HCT116 (cell line): ENCODE measurements around the gene DNAJB13. TPM values are rescaled to one million over a fixed set of nuclear protein-coding genes. Genes with fewer than 3 reads are reported as not detected.

Experiments
- ATAC-seq: fragments of 200-7000 bp; cut with Tn5 transposase; 2 replicates; pipeline ENCODE4 v1.9.1; 2020; ENCODE audit warnings: mild to moderate bottlenecking, moderate library complexity
- BruUV-seq: library from RNA; stranded (reverse); fragments of 400-500 nt; replicated peaks from 2 replicates; lab custom pipeline; 2021; lab: Mats Ljungman, UMichigan
- CTCF ChIA-PET: fragments of 300-600 bp; sonication (Branson Sonifier 250); formaldehyde crosslinking; loops from one replicate; lab custom pipeline; 2021; ENCODE audit warnings: antibody characterized with exemption; lab: Charles Lee
- POLR2A ChIA-PET: fragments of 300-600, 350-600 bp; sonication (Branson Sonifier 250); formaldehyde crosslinking; loops from one replicate; lab custom pipeline; 2021; ENCODE audit warnings: antibody characterized with exemption; lab: Charles Lee
- RAD21 ChIA-PET, 2 experiments: fragments of 300-600 bp; sonication (Branson Sonifier 250); formaldehyde crosslinking; loops; one replicate each; lab custom pipeline; 2023; ENCODE audit warnings: low total read pairs in 2 of 2; ENCODE audit not compliant: uncharacterized antibody in 2 of 2, unreplicated experiment in 2 of 2, low non-redundant PET in 1 of 2; lab: Charles Lee
- DNase-seq: peaks from one replicate; pipeline ENCODE4 v3.0.0-alpha.2; 2010; ENCODE audit warnings: low read depth, low spot score
- H2AFZ ChIP-seq: fragments of 200-600 bp; shearing (Covaris generic), sonication (generic); 2 replicates; pipeline ENCODE4 v1.6.1; 2017; ENCODE audit warnings: low read depth, mixed run types, mixed read lengths, antibody characterized with exemption, low read length; ENCODE audit not compliant: poor library complexity, severe bottlenecking
- H3K27ac ChIP-seq: 2 replicates; pipeline ENCODE4 v1.5.1; 2012; ENCODE audit warnings: low read depth, low read length
- H3K27me3 ChIP-seq: fragments of 200-600 bp; sonication (generic); 2 replicates; pipeline ENCODE4 v1.6.1; 2016; ENCODE audit warnings: mixed run types, low read length, mixed read lengths; ENCODE audit not compliant: insufficient read depth
- H3K36me3 ChIP-seq, 2 experiments: fragments of 200-500 bp in 1 of 2; fragments of 200-600 bp in 1 of 2; sonication (Bioruptor generic) in 1 of 2; sonication (generic) in 1 of 2; 2 replicates each; pipeline versions ENCODE4 v1.5.1 to v1.6.1; 2014 to 2016; ENCODE audit warnings: low read length in 2 of 2, inconsistent platforms in 1 of 2, mixed read lengths in 1 of 2, mixed run types in 1 of 2; ENCODE audit not compliant: insufficient read depth in 2 of 2, control insufficient read depth in 1 of 2
- H3K4me1 ChIP-seq, 2 experiments: fragments of 200-600 bp in 1 of 2; sonication (generic) in 1 of 2; 2 replicates each; pipeline versions ENCODE4 v1.5.1 to v1.6.1; 2012 to 2017; ENCODE audit warnings: low read length in 2 of 2, inconsistent platforms in 1 of 2, mild to moderate bottlenecking in 1 of 2, mixed read lengths in 1 of 2, mixed run types in 1 of 2, moderate library complexity in 1 of 2; ENCODE audit not compliant: insufficient read depth in 2 of 2, control insufficient read depth in 1 of 2
- H3K4me2 ChIP-seq: fragments of 200-600 bp; sonication (generic); 2 replicates; pipeline ENCODE4 v1.6.1; 2017; ENCODE audit warnings: mixed run types, low read length, mixed read lengths
- H3K4me3 ChIP-seq, 2 experiments: fragments of 200-600 bp in 1 of 2; sonication (generic) in 1 of 2; replicated peaks in 1 of 2; 2 replicates each; pipeline ENCODE4 v1.5.1; 2011 to 2016; ENCODE audit warnings: low read length in 2 of 2, control low read depth in 1 of 2, low read depth in 1 of 2, mild to moderate bottlenecking in 1 of 2, mixed read lengths in 1 of 2, mixed run types in 1 of 2
- H3K79me2 ChIP-seq: fragments of 200-600 bp; sonication (generic); 2 replicates; pipeline ENCODE4 v1.6.1; 2017; ENCODE audit warnings: mild to moderate bottlenecking, mixed run types, low read length, moderate library complexity, mixed read lengths; ENCODE audit not compliant: insufficient read depth
- H3K9ac ChIP-seq: fragments of 200-600 bp; sonication (generic); 2 replicates; pipeline ENCODE4 v1.6.1; 2016; ENCODE audit warnings: low read length, mixed read lengths
- H3K9me2 ChIP-seq: fragments of 200-600 bp; sonication (generic), shearing (Covaris generic); 2 replicates; pipeline ENCODE4 v1.6.1; 2017; ENCODE audit warnings: mixed run types, mild to moderate bottlenecking, moderate library complexity; ENCODE audit not compliant: insufficient read depth
- H3K9me3 ChIP-seq, 2 experiments: fragments of 200-500 bp in 1 of 2; fragments of 200-600 bp in 1 of 2; sonication (Bioruptor generic) in 1 of 2; sonication (generic) in 1 of 2; 2 replicates each; pipeline ENCODE4 v1.6.1; 2014 to 2017; ENCODE audit warnings: low read length in 2 of 2, mixed read lengths in 2 of 2, inconsistent platforms in 1 of 2, low read depth in 1 of 2, mild to moderate bottlenecking in 1 of 2, mixed run types in 1 of 2, moderate library complexity in 1 of 2; ENCODE audit not compliant: control insufficient read depth in 1 of 2, insufficient read depth in 1 of 2
- H4K20me1 ChIP-seq: fragments of 200-600 bp; sonication (generic), shearing (Covaris generic); 2 replicates; pipeline ENCODE4 v1.6.1; 2017; ENCODE audit warnings: mixed run types, mild to moderate bottlenecking, moderate library complexity; ENCODE audit not compliant: insufficient read depth
- CTCF ChIP-seq, 3 experiments: fragments of 200-600 bp in 1 of 3; sonication (generic) in 1 of 3; IDR thresholded peaks in 2 of 3; conservative IDR thresholded peaks in 1 of 3; 2 replicates each; pipeline ENCODE4 v1.5.1; 2012 to 2017; ENCODE audit warnings: low read depth in 2 of 3, low read length in 2 of 3, antibody characterized with exemption in 1 of 3, borderline replicate concordance in 1 of 3, control low read depth in 1 of 3, mild to moderate bottlenecking in 1 of 3, mixed read lengths in 1 of 3, mixed run types in 1 of 3, moderate library complexity in 1 of 3; ENCODE audit not compliant: insufficient read depth in 1 of 3
- EGR1 ChIP-seq: IDR thresholded peaks from 2 replicates; pipeline ENCODE4 v1.6.1; 2012; ENCODE audit warnings: low read depth
- ELF1 ChIP-seq: IDR thresholded peaks from 2 replicates; pipeline ENCODE4 v1.6.1; 2012; ENCODE audit warnings: low read depth, borderline replicate concordance
- FOSL1 ChIP-seq: IDR thresholded peaks from 2 replicates; pipeline ENCODE4 v1.6.1; 2012; ENCODE audit warnings: low read depth
- POLR2AphosphoS5 ChIP-seq: IDR thresholded peaks from 2 replicates; pipeline ENCODE4 v1.6.1; 2011; ENCODE audit warnings: mild to moderate bottlenecking, low read depth, low read length, moderate library complexity
- RAD21 ChIP-seq: IDR thresholded peaks from 2 replicates; pipeline ENCODE4 v1.6.1; 2012; ENCODE audit warnings: low read depth, mild to moderate bottlenecking
- SIN3A ChIP-seq: IDR thresholded peaks from 2 replicates; pipeline ENCODE4 v1.6.1; 2012; ENCODE audit warnings: low read depth
- intact Hi-C: fragments of 100-400 bp; cut with micrococcal nuclease; formaldehyde crosslinking; loops from 2 replicates; pipeline ENCODE4 v1.10.0; 2022
- total RNA-seq: library from RNA; stranded (reverse); gene quantifications from one replicate; pipeline ENCODE4 v1.2.1, GENCODE V29; 2021; ENCODE audit not compliant: unreplicated experiment

DNAJB13 gene
- total RNA-seq, 1 experiment from 2014 or later, result 0.22 TPM

GRCh38 chr11:73931039-73931645 lies 19.7 kb upstream of the DNAJB13 start:
- no peaks in the 10 kb centered on the region for H3K9me3 ChIP-seq
- CTCF ChIA-PET, result interaction anchor here (0.5 to 2.6 kb wide), 28 partner anchors 10 to 580 kb away, joined by 3 to 49 read pairs (median 4); partner anchors contain the start of genes DNAJB13, MRPL48 and RAB6A
- H2AFZ ChIP-seq, result no peak overlapping the region
- H4K20me1 ChIP-seq, result no peaks in the 10 kb centered on the region
- no peaks in the 10 kb centered on the region for H3K36me3 ChIP-seq
- no peak overlapping the region for H3K27ac ChIP-seq
- H3K27me3 ChIP-seq, result no peaks in the 10 kb centered on the region
- H3K4me1 ChIP-seq, result peaks cover 3% of the 10 kb centered on the region in 2 experiments; a peak in 3 of 4 replicates
- DNase-seq (peak; percentile 79), ATAC-seq (peak; percentile 100)
- RAD21 ChIA-PET, result interaction anchor here (0.6 to 1.8 kb wide), 5 partner anchors 111 to 306 kb away, joined by 3 to 8 read pairs (median 4); no protein-coding TSS in a partner anchor
- intact Hi-C loops, result loop anchor here (1.0 to 5.0 kb wide), 6 partner anchors 144 to 528 kb away; partner anchors contain the start of genes MRPL48 and RAB6A
- H3K4me2 ChIP-seq, result no peak overlapping the region; the same call in 1 of the 2 replicates
- BruUV-seq, result no TSS peak
- H3K9ac ChIP-seq, result no peak overlapping the region
- no peaks in the 10 kb centered on the region for H3K9me2 ChIP-seq
- no peaks in the 10 kb centered on the region for H3K79me2 ChIP-seq
- TF ChIP-seq CTCF (IDR thresholded peaks at IDR 0.05 in 2 of 3, conservative IDR thresholded peaks at IDR 0.05 in 1 of 3; ENCODE audit: borderline replicate concordance in 1 of 3, insufficient read depth in 1 of 3, low read depth in 2 of 3, low read length in 2 of 3), result peak; percentile 49 to 74 (median 60); a peak in 5 of 6 replicates
- TF ChIP-seq EGR1, result no peak
- TF ChIP-seq FOSL1, result no peak
- TF ChIP-seq POLR2AphosphoS5, result no peak
- TF ChIP-seq RAD21, result peak; percentile 93
- TF ChIP-seq ELF1, result no peak
- TF ChIP-seq SIN3A, result no peak
- POLR2A ChIA-PET, result interaction anchor here (0.6 to 1.3 kb wide), 3 partner anchors 143 to 240 kb away, joined by 3 to 4 read pairs (median 3); no protein-coding TSS in a partner anchor
- H3K4me3 ChIP-seq, result no peak overlapping the region
